ENCODE measurements around the gene ZC3H12A.

The ZC3H12A gene

DNA sequence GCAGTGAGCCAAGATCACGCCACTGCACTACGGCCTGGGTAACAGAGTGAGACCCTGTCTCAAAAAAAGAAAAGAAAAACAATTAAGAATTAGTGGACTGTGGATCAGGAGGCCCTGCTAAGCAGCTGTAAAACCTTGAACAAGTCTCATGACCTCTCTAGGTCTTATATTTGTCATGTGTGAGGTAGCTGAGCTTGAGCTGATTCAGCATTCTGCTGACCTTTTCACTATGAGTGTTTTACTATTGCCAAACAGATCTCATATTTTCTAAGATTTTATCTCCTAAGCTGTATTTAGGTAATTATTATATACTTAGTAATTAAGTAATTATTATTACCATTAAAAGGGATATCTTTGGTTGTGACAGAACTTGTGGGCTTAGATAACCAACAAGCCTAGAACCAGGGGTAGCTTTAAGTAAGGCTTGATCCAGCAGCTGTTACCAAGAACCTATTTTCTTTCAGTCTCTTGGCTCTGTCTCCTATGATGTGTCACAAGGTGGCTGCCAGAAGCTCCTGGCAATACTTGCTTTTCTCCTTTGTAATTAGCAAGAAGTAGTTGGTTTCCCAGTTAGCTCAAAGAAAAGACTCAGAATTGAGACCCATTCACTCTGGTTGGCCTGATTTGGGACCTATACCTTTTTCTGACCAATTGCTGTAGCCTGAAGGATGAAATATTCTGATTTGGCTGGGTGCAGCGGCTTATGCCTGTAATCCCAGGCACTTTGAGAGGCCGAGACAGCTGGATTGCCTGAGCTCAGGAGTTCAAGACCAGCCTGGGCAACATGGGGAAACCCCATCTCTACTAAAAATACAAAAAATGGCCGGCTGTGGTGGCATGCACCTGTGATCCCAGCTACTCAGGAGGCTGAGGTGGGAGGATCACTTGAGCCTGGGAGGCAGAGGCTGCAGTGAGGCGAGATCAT is 8.5 kb upstream of the ZC3H12A start:
- TF ChIP-seq CTCF (IDR thresholded peaks at IDR 0.05; ENCODE audit: low read depth, low read length): no peak
- peak; percentile 60 to 62 for DNase-seq (ENCODE audit: low read depth in 2 of 2)

GRCh38 chr1:37468037-37468436 is 6.3 kb upstream of the ZC3H12A start:
- no peak overlapping the region for H3K4me3 ChIP-seq (replicated peaks in 1 of 2; ENCODE audit: low read depth in 2 of 2, low read length in 2 of 2)
- no peak for DNase-seq (ENCODE audit: low read depth in 2 of 2)
- no peak for TF ChIP-seq CTCF (IDR thresholded peaks at IDR 0.05; ENCODE audit: low read depth, low read length)

More for the DNA sequence above, 8.5 kb upstream of the ZC3H12A start:
- no peak overlapping the region for H3K4me3 ChIP-seq (replicated peaks in 1 of 2; ENCODE audit: low read depth in 2 of 2, low read length in 2 of 2)

- H3K4me3 ChIP-seq (replicated peaks in 1 of 2; ENCODE audit: low read depth in 2 of 2, low read length in 2 of 2): no peak overlapping the region
- no peak for DNase-seq (ENCODE audit: low read depth in 2 of 2)
- no peak for TF ChIP-seq CTCF (IDR thresholded peaks at IDR 0.05; ENCODE audit: low read depth, low read length)
Observed at GRCh38 chr1:37469386-37469785, 5.0 kb upstream of the ZC3H12A start.

DNA sequence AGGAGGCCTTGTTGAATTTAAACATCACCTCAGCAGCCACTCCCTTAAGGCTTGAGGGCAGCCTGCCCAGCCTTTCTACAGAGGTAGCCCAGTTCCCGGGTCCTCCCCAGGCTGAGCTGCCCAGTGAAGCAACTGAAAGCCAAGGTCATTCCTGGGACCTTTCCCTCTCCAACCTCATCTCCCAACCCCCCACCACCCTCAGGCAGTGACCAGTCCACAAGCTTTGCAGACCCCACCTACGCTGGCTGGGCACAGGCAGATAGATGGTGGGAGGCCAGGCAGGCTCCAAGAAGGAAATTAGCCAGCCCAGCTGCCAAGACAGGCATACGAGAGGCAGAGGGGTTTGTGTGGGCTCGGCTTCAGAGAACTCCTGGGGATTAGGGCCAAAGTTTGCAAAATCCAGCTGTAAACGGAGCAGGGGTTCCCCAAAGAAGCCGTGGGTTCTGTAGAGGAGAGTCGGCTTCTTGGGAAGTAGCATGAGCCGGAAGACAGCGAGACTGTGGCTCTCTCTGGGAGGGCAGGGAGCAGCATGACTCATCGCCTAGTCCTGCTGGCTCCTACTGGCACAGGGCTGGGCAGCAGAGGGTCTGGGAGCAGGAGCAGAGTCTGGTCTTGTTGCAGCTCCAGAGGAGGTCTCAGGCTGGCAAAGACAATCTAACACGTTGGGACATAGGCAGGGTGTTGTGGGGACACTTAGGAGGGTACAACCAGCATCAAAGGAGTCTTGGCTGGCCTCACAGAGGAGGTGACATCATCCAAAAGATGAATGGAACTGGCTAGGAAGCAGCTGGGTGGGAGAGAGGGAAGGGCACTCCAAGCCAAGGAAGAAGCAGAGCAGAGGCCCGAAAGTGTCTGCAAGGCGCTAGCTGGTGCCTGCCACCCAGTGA is 2.8 kb upstream of the ZC3H12A start:
- peak overlapping the region; percentile 23 to 41 for H3K4me3 ChIP-seq (replicated peaks in 1 of 2; ENCODE audit: low read depth in 2 of 2, low read length in 2 of 2)
- peak; percentile 91 to 93 for DNase-seq (ENCODE audit: low read depth in 2 of 2)
- no peak for TF ChIP-seq CTCF (IDR thresholded peaks at IDR 0.05; ENCODE audit: low read depth, low read length)

DNA sequence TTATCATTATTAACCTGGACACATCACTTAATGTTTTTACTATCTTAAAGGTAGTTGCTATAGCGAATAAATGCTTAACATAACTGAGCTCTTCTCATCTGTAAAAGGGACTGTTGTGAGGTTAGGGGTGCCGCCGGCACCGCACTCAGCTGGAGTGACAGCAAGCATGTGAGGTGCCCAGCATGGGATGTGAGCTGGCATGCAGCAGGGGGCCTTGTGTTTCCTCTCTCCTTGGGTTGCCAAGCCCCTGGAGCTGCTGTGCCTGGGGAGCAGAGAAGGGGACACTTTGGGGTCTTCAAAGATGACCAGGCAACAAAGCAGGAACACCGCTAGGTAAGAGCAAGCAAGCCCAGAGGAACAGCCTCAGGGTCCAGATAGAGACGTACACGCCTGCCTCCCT is 2.1 kb upstream of the ZC3H12A start:
- no peak for TF ChIP-seq CTCF (IDR thresholded peaks at IDR 0.05; ENCODE audit: low read depth, low read length)
- H3K4me3 ChIP-seq (replicated peaks in 1 of 2; ENCODE audit: low read depth in 2 of 2, low read length in 2 of 2): no peak overlapping the region
- DNase-seq (ENCODE audit: low read depth in 2 of 2): no peak

DNA sequence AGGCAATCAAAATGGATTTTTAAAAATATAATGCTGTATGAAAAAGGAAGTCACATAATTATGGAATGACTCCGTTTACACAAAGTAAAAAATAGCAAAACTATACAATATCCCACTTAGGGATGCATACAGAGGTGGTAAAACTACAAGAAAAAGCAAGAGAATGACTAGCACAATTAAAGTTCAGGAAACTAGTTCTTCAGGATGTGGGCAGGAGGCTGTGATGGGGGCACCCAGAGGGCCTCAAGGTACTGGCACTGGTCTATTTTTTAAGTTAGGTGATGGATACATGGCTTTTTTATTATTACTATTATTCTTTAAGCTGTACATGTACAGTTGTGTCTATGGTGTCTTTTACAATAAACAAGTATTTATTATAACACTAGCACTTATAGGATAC is 1.4 kb upstream of the ZC3H12A start:
- no peak for DNase-seq (ENCODE audit: low read depth in 2 of 2)
- no peak for TF ChIP-seq CTCF (IDR thresholded peaks at IDR 0.05; ENCODE audit: low read depth, low read length)
- peak overlapping the region in 1 of 2 donors; percentile 83 for H3K4me3 ChIP-seq (replicated peaks in 1 of 2; ENCODE audit: low read depth in 2 of 2, low read length in 2 of 2)

Measured in cardiac fibroblast (primary cell).